ENCODE results near the gene MINK1.
"Not testable (repeated sequence)": the region's sequence is repeated elsewhere in the genome, so short reads cannot be mapped to it uniquely, and the experiment has no call there.

The MINK1 gene

DNA sequence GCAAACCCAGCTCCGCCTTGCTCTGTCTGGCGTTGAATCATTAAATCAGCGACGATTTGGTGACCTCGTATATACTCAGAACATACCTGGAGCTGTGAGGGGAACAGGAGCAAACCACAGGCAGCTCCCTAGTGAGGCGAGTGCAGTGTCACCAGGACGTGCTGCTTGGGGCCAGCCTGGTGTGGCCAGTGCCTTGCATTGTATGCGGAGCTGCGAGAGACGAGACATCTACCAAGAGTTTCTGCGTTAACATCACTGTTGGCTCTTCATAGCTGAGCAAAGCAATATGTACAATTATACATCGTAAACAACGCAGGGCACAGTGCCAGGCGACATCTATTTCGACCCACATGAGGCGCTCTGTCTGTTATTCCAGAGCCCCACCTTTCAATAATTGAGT lies 27.9 kb downstream of the MINK1 start:
- no peak for DNase-seq (ENCODE audit: low read depth)
- H3K4me3 ChIP-seq (ENCODE audit: low read depth, low read length) = no peak overlapping the region

DNA sequence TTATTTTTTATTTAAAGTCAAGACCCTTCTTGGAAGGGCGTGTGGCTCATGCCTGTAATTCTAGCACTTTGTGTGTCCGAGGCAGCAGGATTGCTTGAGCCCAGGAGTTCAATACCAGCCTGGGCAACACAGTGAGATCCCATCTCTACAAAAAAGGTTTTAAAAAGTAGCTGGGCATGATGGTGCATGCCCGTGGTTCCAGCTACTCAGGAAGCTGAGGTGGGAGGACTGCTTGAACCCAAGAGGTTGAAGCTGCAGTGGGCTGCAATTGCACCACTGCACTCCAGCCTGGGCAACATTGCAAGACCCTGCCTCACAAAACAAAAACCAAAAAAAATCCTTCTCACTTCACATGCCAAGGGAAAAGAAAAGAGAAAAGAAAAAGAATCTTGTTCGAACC lies 29.6 kb downstream of the MINK1 start:
- no peak overlapping the region for H3K4me3 ChIP-seq (ENCODE audit: low read depth, low read length)
- no peak for DNase-seq (ENCODE audit: low read depth)

DNA sequence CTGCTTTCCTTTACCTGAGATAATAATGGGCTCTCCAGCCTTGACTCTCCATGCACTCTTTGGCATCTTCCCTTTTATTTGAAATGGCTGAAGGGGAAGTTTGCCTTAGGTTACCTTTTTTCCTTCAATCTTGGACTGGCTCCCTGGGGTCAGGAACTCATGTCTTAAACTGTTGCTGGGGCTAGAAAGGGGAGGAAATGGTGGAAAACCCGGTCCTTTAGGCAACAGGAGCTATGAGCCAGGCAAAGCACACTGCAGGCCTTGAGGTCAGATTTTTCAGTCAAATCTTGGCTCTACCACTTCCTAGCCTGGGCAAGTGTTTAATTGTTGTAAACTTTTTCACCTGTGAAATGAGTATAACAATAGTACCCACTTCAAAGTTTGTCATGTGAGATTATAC lies 30.2 kb downstream of the MINK1 start:
- DNase-seq (ENCODE audit: low read depth) = no peak
- no peak overlapping the region for H3K4me3 ChIP-seq (ENCODE audit: low read depth, low read length)

DNA sequence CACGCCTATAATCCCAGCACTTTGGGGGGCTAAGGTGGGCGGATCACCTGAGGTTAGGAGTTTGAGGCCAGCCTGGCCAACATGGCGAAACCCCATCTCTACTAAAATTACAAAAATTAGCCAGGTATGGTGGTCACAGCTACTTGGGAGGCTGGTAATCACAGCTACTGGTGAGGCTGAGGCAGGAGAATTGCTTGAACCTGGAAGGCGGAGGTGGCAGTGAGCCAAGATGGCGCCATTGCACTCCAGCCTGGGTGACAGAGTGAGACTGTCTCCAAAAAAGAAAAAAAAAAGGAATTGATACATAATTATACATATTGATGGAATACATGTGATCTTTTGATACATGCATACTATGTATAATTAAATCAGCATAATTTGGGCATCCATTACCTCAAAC lies 34.4 kb downstream of the MINK1 start:
- not testable (repeated sequence) for H3K4me3 ChIP-seq (ENCODE audit: low read depth, low read length); DNase-seq (ENCODE audit: low read depth)

DNA sequence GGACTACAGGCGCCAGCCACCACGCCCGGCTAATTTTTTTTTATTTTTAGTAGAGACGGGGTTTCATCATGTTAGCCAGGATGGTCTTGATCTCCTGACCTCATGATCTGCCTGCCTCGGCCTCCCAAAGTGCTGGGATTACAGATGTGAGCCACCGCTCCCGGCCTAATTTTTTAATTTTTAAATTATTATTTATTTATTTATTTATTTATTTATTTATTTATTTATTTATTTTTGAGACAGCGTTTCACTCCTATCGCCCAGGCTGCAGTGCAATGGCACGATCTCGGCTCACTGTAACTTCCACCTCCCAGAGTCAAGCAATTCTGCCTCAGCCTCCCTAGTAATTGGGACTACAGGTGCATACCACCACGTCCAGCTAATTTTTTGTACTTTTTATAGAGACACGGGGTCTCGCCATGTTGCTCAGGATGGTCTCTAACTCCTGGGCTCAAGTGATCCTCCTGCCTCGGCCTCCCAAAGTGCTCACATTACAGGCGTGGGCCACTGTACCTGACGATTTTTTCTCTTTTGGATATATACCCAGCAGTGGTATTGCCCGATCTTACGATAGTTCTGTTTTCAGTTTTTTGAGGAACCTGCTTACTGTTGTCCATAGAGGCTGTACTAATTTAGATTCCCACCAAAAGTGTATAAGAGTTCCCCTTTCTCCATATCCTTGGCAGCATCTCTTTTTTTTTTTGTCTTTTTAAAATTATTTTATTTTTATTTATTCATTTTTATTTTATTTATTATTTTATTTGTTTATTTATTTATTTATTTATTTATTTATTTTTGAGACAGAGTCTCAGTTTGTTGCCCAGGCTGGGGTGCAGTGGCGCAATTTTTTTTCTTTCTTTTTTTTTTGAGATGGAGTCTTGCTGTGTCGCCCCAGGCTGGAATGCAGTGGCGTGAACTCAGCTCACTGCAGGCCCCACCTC lies 36.2 kb downstream of the MINK1 start:
- H3K4me3 ChIP-seq (ENCODE audit: low read depth, low read length); DNase-seq (ENCODE audit: low read depth): not testable (repeated sequence)

DNA sequence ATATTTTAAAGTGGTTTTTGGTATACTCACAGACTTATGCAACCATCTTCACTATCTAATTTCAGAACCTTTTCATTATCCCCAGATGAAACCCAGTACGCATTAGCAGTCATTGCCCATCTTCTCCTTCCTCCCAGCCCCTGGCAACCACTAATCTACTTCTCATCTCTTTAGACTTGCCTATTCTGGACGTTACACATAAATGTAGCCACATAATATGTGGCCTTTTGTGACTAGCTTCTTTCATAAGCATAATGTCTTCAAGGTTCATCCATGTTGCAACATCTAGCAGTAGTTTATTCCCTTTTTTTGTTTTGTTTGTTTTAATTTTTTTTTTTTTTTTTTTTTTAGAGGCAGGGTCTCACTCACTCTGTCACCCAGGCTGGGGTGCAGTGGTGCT lies 37.7 kb downstream of the MINK1 start:
- no peak overlapping the region for H3K4me3 ChIP-seq (ENCODE audit: low read depth, low read length)
- DNase-seq (ENCODE audit: low read depth) = no peak

DNA sequence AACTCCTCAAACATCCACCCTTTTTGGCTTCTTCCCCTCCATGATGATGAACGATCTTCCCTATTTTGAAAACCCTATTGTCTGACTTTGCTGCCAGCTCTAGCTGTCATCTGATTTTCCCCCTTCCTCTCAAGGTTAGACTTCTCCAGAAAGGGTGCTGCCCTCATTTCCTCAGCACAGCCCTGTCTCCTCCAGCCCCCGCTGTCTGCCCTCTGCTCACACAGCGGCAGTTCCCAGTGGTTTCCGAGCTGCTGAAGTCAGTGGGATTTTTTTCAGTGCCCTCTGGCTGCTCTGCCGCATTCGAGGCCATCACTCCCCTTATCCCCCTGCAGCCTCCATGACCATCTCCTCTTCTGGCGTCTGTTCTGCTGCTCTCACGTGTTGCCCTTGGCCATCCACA lies 39.6 kb downstream of the MINK1 start:
- no peak for DNase-seq (ENCODE audit: low read depth)
- H3K4me3 ChIP-seq (ENCODE audit: low read depth, low read length) = no peak overlapping the region

DNA sequence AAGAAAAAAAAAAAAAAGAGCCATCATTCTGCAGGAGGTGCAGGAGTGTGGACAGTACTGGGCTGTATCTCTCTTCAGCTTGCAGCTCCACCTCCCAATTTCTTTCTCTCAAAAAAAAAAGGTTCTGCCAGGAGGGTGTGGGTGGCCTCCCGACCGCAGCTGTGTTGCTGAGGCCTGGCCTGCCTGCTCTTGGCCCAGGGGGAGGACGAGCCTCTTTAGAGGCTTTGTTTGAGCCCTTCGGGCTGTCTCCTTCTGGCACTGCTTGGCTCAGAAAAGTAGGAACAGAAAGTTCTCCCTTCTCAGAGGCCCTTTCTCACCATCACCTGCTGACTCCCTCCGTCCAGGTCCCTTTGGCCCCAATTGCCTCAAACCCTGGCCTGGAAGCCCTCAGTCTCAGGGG lies 43.9 kb downstream of the MINK1 start:
- no peak for DNase-seq (ENCODE audit: low read depth)
- no peak overlapping the region for H3K4me3 ChIP-seq (ENCODE audit: low read depth, low read length)

DNA sequence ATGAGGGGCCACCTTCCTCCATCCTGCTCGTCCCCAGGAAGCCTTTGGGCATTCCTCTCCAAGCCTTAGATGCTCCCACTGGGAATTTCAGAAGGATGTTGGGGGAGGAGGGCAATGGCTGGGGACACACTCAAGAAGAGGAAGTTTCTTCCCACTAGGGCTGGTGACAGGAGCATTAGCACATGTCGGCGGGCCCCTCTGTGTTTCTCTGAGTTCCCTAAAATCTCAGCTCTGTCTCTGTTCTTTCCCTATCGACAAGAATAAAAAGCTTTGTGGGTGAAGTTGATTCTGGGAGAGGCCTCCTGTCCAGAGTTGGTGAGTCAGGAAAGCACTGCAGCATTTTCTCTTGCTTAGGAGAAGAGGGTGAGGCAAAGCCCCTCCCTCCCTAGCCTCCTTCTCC lies 46.5 kb downstream of the MINK1 start:
- DNase-seq (ENCODE audit: low read depth) = no peak
- H3K4me3 ChIP-seq (ENCODE audit: low read depth, low read length) = no peak overlapping the region

DNA sequence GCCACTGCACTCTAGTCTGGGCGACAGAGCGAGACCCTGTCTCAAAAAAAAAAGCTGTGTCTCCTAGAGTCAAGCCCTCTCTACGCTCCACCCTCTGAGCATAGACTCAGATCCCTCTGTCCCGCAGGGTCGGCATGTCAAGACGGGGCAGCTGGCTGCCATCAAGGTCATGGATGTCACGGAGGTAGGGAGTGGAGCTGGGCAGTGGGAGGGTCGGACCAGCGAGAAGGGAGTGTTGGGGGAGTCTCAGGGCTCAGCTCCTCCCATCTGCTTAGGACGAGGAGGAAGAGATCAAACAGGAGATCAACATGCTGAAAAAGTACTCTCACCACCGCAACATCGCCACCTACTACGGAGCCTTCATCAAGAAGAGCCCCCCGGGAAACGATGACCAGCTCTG lies 47.7 kb downstream of the MINK1 start:
- H3K4me3 ChIP-seq (ENCODE audit: low read depth, low read length) = no peak overlapping the region

DNA sequence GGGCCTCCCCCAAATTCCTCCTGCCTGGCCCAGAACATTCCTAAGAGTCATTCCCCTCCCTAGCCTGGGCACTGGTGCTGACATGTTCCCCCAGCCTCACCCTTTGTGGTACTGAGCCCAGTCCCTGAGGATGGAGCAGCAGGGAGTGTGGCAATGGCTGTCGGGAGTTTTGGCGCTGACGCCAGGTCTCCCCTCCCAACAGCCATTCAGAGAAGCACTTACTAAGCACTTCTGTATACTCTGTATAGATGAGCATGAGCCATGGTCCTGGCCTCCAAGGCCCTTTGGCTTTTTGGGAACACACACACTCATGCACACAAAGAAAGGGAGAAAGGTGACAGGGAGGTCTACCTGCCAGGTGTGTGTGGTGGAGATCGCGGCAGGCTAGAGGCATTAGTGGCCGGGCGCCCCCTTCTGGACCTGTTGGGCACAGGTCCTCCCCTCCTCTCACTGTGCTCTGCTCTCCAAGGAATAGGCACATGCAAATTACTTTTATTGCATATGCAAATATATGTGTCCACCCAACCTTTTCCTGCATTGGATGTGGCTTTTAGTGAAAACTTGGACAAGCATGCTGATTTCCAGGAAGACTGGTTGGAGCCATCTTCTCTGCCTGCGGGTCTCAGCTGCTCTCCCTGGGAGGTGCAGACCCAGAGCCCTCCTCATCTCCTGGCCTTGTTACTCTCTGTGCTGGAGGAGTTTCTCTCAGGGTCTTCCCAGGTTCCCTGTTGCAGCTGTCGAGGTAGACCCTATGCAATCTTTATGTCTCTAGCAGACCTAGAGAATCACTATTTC lies 48.8 kb downstream of the MINK1 start:
- H3K4me3 ChIP-seq (ENCODE audit: low read depth, low read length) = no peak overlapping the region
- no peak for DNase-seq (ENCODE audit: low read depth)

More for the DNA sequence above, 47.7 kb downstream of the MINK1 start:
- DNase-seq (ENCODE audit: low read depth) = no peak

DNA sequence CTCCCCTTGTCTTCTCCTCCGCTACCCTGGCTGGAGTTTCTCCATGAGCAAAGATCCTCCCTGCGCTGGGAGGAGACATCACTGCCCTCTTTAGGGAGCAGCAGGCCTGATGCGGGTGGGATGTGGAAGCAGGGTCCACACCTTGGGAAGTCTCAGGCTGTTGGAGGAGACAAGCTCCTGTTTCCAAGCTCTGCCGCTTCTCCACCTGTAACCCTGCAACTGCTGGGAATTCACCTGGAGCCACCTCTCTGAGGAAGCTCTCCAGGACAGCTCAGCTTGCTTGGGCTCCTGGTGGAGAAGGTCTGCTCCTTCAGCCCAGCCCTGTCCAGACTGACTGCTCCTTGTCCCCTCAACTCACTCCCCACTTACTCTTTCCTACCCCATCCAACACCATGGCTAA lies 51.3 kb downstream of the MINK1 start:
- DNase-seq (ENCODE audit: low read depth) = no peak
- no peak overlapping the region for H3K4me3 ChIP-seq (ENCODE audit: low read depth, low read length)

DNA sequence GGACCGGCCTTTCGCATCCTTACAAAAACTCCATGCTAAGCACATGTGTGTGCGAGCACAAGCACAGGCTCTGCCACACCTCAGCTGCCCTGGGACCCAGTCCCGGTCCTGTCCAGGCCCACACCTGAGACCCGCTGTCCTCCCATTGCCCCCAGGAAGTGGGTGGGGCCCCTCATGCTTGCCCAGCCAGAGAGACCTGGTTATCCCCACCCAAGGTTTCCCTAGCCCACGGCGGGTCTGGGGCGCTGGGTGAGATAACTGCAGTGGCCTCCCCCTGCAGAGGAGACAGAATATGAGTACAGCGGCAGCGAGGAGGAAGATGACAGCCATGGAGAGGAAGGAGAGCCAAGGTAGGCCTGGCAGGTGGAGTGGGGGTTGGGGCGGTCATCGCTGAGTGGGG lies 53.7 kb downstream of the MINK1 start:
- H3K4me3 ChIP-seq (ENCODE audit: low read depth, low read length) = no peak overlapping the region
- no peak for DNase-seq (ENCODE audit: low read depth)

DNA sequence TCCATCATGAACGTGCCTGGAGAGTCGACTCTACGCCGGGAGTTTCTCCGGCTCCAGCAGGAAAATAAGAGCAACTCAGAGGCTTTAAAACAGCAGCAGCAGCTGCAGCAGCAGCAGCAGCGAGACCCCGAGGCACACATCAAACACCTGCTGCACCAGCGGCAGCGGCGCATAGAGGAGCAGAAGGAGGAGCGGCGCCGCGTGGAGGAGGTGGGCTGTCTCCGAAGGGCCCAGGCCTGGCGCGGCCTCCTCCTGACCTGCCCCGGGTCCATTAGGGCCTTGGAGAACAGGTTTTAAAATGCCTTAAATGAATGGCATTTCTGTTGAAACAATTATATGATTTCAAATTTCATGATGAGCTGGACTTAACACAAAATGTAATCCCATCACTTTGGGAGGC lies 54.4 kb downstream of the MINK1 start:
- DNase-seq (ENCODE audit: low read depth) = no peak

DNA sequence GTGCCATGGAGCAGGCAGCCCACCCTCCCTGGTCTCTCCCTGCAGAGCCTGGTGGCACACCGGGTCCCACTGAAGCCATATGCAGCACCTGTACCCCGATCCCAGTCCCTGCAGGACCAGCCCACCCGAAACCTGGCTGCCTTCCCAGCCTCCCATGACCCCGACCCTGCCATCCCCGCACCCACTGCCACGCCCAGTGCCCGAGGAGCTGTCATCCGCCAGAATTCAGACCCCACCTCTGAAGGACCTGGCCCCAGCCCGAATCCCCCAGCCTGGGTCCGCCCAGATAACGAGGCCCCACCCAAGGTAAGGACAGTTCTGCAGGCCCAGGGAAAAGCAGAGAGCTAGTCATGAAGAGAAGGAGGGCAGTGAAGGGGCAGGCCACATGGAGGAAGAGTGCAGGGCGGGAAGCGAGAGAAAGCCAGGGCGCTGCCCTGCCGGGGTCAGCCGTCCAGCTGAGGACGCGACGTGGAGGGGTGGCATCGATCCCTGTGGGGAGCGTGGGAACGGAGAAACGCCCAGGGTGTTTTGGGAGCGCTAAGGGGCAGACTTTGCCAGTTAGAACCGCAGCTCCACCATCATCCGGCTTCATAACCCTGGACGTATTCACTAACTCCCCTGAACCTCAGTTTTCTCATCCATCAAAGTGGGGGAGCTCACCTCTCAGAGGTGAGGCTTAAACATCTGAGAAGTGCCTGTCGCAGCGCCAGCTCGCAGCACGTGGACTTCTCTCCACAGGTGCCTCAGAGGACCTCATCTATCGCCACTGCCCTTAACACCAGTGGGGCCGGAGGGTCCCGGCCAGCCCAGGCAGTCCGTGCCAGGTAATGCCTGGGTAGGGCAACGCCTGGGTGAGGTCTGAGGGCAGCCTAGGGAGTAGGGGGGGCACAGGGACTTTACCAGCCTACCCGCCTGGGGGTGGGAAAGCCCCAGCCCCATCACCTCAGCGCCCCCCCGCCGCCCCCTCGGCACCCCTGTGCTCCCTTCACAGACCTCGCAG lies 58.6 kb downstream of the MINK1 start:
- H3K4me3 ChIP-seq (ENCODE audit: low read depth, low read length) = no peak overlapping the region
- DNase-seq (ENCODE audit: low read depth) = no peak

More for the DNA sequence above, 54.4 kb downstream of the MINK1 start:
- no peak overlapping the region for H3K4me3 ChIP-seq (ENCODE audit: low read depth, low read length)

DNA sequence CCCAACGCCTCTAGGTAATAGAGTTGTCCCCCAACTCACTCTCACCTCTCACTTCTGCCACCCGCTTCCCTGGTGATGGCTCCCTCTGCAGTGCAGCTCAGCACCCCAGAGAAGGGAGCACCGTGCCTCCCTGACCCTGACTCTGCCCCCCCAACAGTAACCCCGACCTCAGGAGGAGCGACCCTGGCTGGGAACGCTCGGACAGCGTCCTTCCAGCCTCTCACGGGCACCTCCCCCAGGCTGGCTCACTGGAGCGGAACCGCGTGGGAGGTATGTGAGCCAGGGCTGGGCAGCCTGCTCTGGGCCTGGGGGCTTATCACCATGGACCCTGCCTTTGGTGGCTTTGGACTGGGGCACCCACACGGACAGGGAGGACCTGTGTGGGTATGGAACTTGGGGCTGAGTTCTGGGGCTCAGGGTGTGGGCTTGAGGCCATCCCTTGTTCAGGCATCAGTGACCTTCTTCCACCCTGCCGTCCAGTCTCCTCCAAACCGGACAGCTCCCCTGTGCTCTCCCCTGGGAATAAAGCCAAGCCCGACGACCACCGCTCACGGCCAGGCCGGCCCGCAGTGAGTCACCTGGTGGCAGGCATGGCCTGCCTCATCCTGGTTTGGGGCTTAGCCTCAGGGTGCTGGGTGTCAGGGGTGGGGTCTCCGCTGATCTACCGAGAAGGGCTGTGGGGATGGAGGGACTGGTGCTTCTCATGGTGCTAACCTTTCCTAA lies 59.5 kb downstream of the MINK1 start:
- DNase-seq (ENCODE audit: low read depth) = no peak
- H3K4me3 ChIP-seq (ENCODE audit: low read depth, low read length) = no peak overlapping the region

DNA sequence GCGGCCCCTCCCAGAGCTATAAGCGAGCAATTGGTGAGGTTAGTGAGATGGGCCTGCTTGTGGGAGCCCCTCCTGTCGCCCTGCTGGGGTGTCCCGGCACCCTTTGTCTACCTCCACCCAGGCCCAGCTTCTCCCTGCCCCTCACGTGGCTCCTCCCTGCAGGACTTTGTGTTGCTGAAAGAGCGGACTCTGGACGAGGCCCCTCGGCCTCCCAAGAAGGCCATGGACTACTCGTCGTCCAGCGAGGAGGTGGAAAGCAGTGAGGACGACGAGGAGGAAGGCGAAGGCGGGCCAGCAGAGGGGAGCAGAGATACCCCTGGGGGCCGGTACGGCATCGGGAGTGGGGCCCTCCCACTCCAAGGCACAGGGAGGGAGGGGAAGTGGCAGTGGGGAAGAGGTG lies 60.1 kb downstream of the MINK1 start:
- DNase-seq (ENCODE audit: low read depth) = no peak
- H3K4me3 ChIP-seq (ENCODE audit: low read depth, low read length) = no peak overlapping the region

DNA sequence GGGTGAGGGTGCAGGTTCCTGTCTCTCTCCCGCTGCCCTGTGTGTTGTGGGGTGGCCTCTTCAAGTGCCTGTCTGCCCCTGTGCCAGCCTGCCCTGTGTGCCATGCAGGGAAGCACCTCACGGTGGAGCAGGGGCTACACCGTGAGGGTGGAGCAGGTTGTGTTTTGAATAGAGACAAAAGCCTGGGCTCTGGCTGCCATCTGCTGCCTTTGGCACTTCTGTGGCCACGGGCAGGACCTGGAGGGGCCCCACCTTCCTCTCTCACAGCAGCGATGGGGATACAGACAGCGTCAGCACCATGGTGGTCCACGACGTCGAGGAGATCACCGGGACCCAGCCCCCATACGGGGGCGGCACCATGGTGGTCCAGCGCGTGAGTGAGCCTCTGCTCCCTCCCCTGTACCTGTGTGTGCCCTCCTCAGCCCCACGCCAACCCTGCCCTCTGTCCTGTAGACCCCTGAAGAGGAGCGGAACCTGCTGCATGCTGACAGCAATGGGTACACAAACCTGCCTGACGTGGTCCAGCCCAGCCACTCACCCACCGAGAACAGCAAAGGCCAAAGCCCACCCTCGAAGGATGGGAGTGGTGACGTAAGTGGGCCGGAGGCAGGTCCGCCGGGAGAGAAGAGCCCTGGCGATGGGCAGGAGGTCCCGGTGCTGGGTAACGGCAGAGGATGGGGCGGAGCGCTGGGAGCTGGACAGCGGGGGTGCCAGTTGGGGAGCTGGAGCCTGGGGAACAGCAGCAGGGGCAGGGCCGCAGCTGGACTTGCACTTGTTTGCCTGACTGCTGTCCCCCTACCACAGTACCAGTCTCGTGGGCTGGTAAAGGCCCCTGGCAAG lies 60.8 kb downstream of the MINK1 start:
- no peak for DNase-seq (ENCODE audit: low read depth)
- no peak overlapping the region for H3K4me3 ChIP-seq (ENCODE audit: low read depth, low read length)

All from skeletal muscle cell (primary cell).